ENCODE results near the gene IDS.
"Not testable (repeated sequence)": the region's sequence is repeated elsewhere in the genome, so short reads cannot be mapped to it uniquely, and the experiment has no call there.

Gene IDS

DNA sequence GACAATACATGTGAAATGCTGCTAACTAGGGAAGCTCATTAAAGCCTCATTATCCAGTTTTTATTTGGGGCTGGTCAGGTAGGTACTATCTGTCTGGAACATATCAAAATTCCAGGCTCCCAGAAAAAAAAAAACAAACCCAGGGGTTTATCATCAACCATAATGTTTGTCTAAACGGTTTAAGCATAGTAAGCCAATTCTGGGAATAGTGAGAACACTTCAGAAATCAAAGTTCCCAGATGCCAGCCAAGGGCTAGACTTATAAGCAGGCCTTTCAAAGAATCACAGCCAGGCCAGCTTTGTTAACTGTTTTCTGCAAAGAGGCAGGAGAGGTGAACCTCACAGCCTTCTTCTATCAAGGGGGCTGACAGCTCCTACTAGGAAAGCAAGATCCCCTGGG is 8.1 kb downstream of the IDS start:
- H3K27ac Mint-ChIP-seq = no peak overlapping the region
- H3K4me1 Mint-ChIP-seq (ENCODE audit: low read depth) = peaks cover 24% of the 10 kb centered on the region
- no peaks in the 10 kb centered on the region for H3K27me3 Mint-ChIP-seq (ENCODE audit: low read depth)
- no peak overlapping the region for H3K4me3 Mint-ChIP-seq
- no peaks in the 10 kb centered on the region for H3K9me3 Mint-ChIP-seq
- H3K36me3 Mint-ChIP-seq (ENCODE audit: low read depth) = peaks cover 22% of the 10 kb centered on the region

DNA sequence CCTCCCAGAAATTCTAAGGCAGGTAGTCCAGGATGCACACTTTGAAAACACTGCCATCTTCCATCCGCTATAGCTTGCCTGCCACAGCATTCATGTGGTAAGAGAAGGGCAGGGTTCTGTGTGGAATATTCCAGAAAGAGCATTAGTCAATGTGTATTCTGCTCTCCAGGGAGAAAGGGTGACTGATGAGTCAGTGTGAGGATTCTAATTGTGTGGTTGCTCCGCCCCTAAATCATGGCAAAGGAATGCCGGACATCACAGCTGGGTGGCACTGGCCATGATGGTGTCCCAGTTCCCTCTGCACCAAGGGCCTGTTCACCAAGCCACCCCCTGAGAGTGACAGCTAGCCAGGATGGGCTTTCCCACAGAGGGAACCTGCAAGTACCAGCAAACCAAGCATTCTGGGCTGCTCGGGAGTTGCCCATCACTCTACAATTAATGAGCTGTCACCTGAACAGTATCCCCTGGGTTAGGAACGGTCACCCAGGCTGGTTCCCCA is 9.5 kb downstream of the IDS start:
- H3K27ac Mint-ChIP-seq = no peak overlapping the region
- no peak overlapping the region for H3K4me3 Mint-ChIP-seq
- H3K9me3 Mint-ChIP-seq = no peaks in the 10 kb centered on the region
- H3K4me1 Mint-ChIP-seq (ENCODE audit: low read depth) = peaks cover 12% of the 10 kb centered on the region
- peaks cover 24% of the 10 kb centered on the region for H3K36me3 Mint-ChIP-seq (ENCODE audit: low read depth)
- H3K27me3 Mint-ChIP-seq (ENCODE audit: low read depth) = no peaks in the 10 kb centered on the region

DNA sequence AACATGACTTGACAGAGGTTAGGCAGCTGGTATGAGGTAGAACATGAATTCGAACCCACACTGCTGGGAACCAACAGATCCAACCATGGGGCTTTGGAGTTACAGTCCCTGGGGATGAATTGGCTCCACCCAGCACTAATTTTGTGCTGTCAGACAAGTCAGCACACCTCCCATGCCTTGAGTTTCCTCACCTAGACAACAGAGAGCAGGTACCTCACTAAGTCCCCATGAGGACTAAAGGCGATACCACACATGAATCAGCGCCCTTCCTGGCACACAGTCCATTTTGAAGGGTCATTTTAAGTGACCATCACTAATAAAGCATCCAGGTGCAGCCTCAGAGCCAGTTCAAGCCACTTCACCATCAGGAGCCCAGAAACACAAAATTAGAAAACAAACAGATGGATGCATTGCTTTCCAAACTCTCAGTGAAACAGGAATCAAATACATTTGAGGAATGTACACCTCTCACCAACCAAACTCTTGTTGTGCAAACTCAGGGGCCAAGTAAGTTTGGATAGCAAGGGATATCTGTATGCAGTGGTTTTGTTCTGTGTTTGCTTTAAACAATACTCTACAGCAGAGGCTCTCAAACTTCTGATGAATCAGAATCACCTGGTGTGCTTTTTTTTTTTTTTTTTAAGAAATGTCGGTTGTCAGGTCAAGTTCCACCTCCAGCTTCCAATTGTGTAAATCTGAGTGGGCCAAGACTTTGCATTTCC is 10.1 kb downstream of the IDS start:
- H3K4me3 Mint-ChIP-seq = no peak overlapping the region
- no peak overlapping the region for H3K27ac Mint-ChIP-seq
- peaks cover 24% of the 10 kb centered on the region for H3K36me3 Mint-ChIP-seq (ENCODE audit: low read depth)
- no peaks in the 10 kb centered on the region for H3K9me3 Mint-ChIP-seq
- peaks cover 7% of the 10 kb centered on the region for H3K4me1 Mint-ChIP-seq (ENCODE audit: low read depth)
- H3K27me3 Mint-ChIP-seq (ENCODE audit: low read depth) = no peaks in the 10 kb centered on the region

DNA sequence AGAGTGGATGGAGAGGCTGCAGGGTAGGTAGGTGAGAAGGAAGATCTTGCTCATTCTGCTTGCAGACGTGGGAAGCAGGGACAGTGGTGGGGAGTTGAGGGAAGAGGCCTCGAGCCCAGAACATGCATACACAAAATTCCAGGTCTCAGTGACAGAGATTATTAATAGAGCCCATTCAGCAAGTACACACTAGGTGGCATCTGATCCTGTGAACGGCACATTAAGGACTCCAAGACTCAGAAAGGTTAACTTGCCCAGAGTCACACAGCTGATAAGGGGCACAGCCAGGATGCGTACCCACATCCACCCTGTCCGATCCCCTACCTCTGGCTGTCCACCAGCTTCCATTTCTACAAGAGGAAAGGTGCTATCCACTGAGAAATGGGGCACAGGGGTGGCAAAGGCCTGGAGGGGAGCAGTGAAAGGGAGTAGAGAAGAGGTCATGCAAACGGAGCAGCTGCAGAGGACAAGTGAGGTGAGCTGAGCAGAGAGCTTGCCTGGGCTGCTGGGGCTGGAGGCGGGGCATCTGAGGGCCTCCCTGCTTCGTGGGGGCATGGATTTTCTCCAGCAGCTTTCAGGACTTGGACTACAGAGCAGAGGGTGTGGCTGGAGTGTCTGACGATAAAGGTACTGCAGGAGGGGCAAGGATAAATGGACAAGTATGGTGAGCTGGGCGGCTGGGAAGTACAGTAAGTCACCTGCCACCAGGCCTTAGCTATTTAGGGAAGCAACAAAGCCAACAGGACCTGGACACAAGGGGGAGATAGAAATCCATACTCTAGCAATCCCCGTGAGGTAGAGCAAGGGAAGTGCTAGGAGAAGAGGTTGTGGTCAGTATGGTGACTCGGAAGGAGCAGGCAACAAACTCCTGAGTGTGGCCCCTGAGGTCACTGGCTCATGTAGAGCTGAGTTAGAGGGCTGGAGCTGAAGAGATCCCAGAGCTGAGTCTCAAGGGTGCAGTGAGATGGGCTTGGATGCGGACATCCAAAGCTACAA is 11.2 kb downstream of the IDS start:
- Mint-ChIP-seq H3K27me3 (ENCODE audit: low read depth) (no peaks in the 10 kb centered on the region), H3K36me3 (ENCODE audit: low read depth) (peaks cover 24% of the 10 kb centered on the region), H3K9me3 (no peaks in the 10 kb centered on the region), H3K4me3 (no peak overlapping the region), H3K4me1 (ENCODE audit: low read depth) (peaks cover 4% of the 10 kb centered on the region), H3K27ac (no peak overlapping the region)

DNA sequence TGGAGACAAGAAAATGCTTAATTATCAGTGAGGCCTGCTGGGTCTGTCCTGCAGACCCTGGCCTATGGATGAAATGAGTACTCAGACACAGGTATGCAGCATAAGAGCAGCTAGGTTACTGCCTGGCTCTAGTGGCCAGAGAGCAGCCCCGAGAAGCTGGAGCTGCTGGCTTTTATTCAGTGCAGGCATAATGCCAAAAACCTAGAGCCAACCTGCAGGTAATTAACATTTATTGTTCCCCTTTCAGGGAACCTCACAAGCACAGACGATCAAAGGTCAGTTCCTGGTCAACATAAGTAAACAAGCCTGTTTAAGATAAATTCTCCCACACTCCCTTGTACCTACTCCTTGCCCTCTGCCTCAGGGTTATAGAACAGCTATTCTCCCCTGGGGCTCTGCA is 13.3 kb downstream of the IDS start:
- no peak overlapping the region for H3K27ac Mint-ChIP-seq
- H3K36me3 Mint-ChIP-seq (ENCODE audit: low read depth) = peaks cover 24% of the 10 kb centered on the region
- no peak overlapping the region for H3K4me3 Mint-ChIP-seq
- H3K27me3 Mint-ChIP-seq (ENCODE audit: low read depth) = no peaks in the 10 kb centered on the region
- no peaks in the 10 kb centered on the region for H3K9me3 Mint-ChIP-seq
- H3K4me1 Mint-ChIP-seq (ENCODE audit: low read depth) = peaks cover 8% of the 10 kb centered on the region

DNA sequence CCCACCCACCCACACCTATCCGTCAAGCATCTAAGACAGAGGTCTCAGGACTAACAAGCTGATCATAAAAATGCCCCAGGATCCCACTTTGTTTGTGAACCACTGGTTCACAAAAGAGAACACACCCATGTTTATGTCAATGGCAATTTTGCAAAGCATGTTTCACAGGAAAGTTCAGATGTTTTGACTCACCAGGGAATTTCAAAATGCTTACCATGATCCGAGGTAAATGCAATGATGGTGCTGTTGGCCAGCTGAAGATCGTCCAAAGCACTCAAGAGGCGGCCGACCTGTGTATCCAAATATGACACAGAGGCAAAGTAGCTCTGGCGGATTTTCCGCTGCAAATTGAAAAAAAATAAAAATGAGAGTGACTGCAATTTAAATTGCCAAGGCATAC is 15.0 kb downstream of the IDS start:
- H3K27ac Mint-ChIP-seq = no peak overlapping the region
- no peak overlapping the region for H3K4me3 Mint-ChIP-seq
- peaks cover 8% of the 10 kb centered on the region for H3K4me1 Mint-ChIP-seq (ENCODE audit: low read depth)
- peaks cover 36% of the 10 kb centered on the region for H3K36me3 Mint-ChIP-seq (ENCODE audit: low read depth)
- no peaks in the 10 kb centered on the region for H3K9me3 Mint-ChIP-seq
- no peaks in the 10 kb centered on the region for H3K27me3 Mint-ChIP-seq (ENCODE audit: low read depth)

DNA sequence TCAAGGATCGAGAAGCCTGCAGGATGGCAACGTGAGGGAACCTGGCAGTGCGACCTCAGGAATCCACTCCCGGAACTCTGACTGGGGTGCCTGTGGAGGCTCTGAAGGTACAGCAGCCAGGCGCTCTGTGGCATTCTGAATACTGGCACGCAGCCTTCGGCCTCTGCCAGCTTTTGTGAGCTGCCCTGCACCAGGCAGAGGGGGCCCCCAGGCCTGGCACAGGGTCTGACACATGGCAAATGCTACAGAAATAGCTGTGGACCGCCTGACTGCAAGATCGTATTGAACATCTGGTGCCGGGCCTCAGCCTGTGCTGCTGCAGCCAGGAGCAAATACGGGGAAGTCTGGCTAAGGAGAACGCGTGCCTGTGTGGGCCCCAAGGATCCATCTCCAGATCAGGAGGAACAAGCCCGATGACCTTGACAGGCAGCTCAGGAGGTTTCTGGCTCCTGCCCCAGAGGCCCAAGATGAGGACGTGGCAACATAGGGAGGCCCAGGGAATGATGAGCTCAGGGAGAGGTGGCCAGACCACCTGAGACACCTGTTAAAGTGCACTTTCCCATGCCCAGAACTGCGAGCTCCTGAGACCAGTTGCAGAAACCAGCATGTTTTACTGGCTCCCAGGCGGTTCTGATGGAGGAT is 16.6 kb downstream of the IDS start:
- not testable (repeated sequence) for H3K27me3 Mint-ChIP-seq (ENCODE audit: low read depth); H3K4me1 Mint-ChIP-seq (ENCODE audit: low read depth); H3K27ac Mint-ChIP-seq; H3K4me3 Mint-ChIP-seq; H3K9me3 Mint-ChIP-seq
- peaks cover 40% of the 10 kb centered on the region for H3K36me3 Mint-ChIP-seq (ENCODE audit: low read depth)

DNA sequence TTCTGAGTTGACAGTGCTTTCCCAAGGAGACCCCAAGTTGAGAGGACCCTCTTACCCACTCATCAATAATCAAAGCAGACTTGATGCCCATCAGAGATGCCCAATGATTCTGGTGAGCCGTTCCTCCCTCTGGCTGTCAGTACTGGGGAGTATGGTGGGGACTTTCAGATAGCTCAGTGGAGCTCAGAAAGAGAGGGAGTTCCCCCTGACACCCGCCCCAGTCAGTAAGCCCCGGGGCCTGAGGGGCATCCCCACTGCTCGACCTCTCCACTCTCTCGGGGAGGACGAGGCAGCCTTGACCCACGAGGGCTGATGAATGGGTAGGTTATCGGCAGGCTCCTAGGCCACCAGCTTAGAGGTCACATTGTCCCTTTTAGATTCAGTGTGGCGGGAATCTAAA is 17.1 kb downstream of the IDS start:
- H3K4me1 Mint-ChIP-seq (ENCODE audit: low read depth); H3K4me3 Mint-ChIP-seq; H3K27ac Mint-ChIP-seq; H3K9me3 Mint-ChIP-seq; H3K27me3 Mint-ChIP-seq (ENCODE audit: low read depth): not testable (repeated sequence)
- H3K36me3 Mint-ChIP-seq (ENCODE audit: low read depth) = peaks cover 40% of the 10 kb centered on the region

DNA sequence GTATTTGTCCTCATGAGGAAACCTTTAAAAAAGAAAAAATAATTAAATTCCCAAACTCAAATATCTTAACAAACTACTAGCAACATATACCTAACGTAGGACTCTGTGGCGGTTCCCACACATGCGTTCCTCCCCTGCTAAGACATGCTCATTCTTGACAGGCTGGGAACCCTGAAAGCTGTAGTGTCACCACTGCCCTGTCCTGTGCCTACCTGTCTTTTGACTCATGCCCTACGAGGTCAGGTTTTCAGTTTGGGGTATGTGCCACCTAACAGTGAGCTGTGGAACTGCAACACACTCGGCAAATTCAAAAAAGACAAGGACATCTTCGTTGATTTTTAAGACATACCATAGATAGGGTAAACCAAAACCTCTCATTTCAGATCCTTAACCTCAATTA is 17.8 kb downstream of the IDS start:
- Mint-ChIP-seq H3K27me3 (ENCODE audit: low read depth) (no peaks in the 10 kb centered on the region), H3K27ac (no peak overlapping the region), H3K4me1 (ENCODE audit: low read depth) (peaks cover 8% of the 10 kb centered on the region), H3K4me3 (no peak overlapping the region), H3K36me3 (ENCODE audit: low read depth) (peaks cover 41% of the 10 kb centered on the region), H3K9me3 (no peaks in the 10 kb centered on the region)

DNA sequence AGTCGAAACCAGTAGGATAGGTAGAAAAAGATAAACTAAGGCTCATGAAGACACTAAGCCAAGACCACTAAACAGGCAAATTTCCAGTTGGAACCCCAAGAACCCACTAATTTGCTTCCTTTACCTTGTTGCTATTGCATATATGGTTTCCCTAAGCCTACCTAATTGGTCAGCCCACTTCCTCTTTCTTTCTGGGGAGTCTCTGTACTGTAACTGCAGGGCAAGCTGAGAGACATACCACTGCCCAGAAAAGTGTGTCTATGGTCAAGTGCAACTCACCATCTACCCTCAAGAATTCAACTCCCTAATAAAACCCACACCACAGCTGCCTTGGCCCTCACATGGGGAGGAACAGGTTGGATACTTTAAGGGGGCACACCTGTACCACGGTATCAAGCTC is 28.6 kb downstream of the IDS start:
- Mint-ChIP-seq H3K27ac (no peak overlapping the region), H3K4me3 (no peak overlapping the region), H3K9me3 (no peaks in the 10 kb centered on the region), H3K36me3 (ENCODE audit: low read depth) (peaks cover 19% of the 10 kb centered on the region), H3K27me3 (ENCODE audit: low read depth) (peaks cover 7% of the 10 kb centered on the region), H3K4me1 (ENCODE audit: low read depth) (no peaks in the 10 kb centered on the region)

DNA sequence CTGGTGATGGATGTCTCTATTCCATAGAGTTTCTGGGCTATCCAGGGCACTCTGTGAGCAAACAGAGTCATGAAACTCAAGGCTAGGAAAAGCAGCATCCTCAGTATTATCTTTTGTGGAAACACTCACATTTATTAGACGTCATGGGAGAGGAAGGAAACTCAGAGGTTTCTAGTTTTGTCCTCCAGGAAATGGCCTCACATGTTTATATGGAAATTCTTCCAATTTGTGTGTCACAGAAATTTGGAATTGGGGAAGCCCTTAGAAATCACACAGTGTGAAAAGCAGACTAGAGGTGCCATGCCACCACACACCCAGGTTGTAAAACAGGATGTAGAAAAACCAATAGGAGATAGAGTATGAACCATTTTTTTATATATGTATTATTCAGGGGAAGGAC is 31.1 kb downstream of the IDS start:
- H3K36me3 Mint-ChIP-seq (ENCODE audit: low read depth) = peaks cover 6% of the 10 kb centered on the region
- H3K27ac Mint-ChIP-seq = no peak overlapping the region
- no peaks in the 10 kb centered on the region for H3K4me1 Mint-ChIP-seq (ENCODE audit: low read depth)
- peaks cover 8% of the 10 kb centered on the region for H3K27me3 Mint-ChIP-seq (ENCODE audit: low read depth)
- no peak overlapping the region for H3K4me3 Mint-ChIP-seq
- H3K9me3 Mint-ChIP-seq = no peaks in the 10 kb centered on the region

DNA sequence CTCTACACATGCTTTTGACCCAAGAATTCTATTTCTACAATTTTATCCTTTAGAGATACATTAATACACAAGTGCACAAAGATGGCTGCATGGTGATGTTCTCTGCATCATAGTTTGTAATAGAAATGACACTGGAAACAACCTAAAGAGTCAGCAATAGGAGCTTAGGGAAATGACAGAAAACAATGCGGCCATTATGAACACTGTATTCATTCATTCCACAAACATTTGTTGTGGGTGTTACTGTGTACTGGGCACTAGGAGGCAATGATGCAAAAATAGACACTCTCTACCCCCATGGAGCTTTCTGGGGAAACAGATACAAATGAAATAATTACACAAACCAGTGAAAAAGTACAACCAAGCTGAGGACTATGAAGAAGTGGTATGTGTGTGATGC is 32.0 kb downstream of the IDS start:
- Mint-ChIP-seq H3K9me3 (no peaks in the 10 kb centered on the region), H3K36me3 (ENCODE audit: low read depth) (peaks cover 3% of the 10 kb centered on the region), H3K4me1 (ENCODE audit: low read depth) (no peaks in the 10 kb centered on the region), H3K27me3 (ENCODE audit: low read depth) (peaks cover 8% of the 10 kb centered on the region), H3K27ac (peak overlapping the region; percentile 62), H3K4me3 (no peak overlapping the region)

DNA sequence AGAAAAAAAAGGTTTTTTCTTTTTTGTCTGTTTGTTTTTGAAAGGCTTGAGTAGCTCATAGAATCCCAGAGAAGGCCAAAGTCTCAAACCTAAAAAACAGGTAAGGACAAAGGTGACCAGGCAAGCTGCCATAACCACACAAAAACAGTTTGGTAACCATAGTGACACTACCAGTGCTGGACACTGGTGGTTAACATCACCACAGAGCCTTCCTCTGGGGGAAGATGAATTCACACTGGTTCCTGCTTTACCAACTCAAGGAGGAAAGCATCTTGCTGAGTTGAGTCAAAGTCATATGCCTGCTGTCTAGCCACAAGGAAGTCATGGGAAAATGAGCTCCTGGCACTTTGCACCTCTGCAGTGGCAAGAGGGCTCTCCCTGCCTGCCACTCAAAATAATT is 32.5 kb downstream of the IDS start:
- Mint-ChIP-seq H3K36me3 (ENCODE audit: low read depth) (peaks cover 3% of the 10 kb centered on the region), H3K27me3 (ENCODE audit: low read depth) (peaks cover 8% of the 10 kb centered on the region), H3K9me3 (no peaks in the 10 kb centered on the region), H3K4me3 (no peak overlapping the region), H3K27ac (no peak overlapping the region), H3K4me1 (ENCODE audit: low read depth) (no peaks in the 10 kb centered on the region)

DNA sequence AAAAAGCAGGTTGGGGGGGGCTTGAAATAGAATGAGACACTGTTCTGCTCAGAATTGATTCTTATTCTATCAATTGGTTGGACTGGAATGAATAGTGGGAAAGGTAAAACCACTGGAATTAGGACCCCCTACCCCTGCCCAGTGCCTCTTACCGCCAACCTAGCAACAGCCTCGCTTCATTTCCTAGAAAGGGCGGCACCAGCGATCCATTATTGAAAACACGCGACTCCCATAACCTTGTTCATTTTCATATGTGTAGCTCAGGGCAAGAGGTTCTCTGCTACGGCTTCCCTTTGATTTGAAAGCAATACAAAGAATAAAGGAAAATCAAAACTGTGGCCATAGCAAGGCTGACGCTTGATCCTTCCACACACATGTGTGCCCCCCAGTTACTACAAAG is 33.7 kb downstream of the IDS start:
- Mint-ChIP-seq H3K9me3 (no peaks in the 10 kb centered on the region), H3K27ac (no peak overlapping the region), H3K27me3 (ENCODE audit: low read depth) (peaks cover 8% of the 10 kb centered on the region), H3K36me3 (ENCODE audit: low read depth) (no peaks in the 10 kb centered on the region), H3K4me1 (ENCODE audit: low read depth) (no peaks in the 10 kb centered on the region), H3K4me3 (no peak overlapping the region)

Data from T-helper 1 cell treated with Interleukin-12 subunit alpha and Interleukin-12 subunit beta and Interleukin-4 antibody, amounts not matched to agents 30 μg/mL and 1 μg/mL, for 36 hours (primary cell).